Uterus (tissue), 4 donors: ENCODE data around the gene NAA30. TPM values are rescaled to one million over a fixed set of nuclear protein-coding genes. Genes with fewer than 3 reads are reported as not detected.

Source experiments
- DNase-seq, 2 donors: peaks; one replicate each; pipeline ENCODE4 v3.0.0-alpha.2; 2019 to 2020
- H3K27ac ChIP-seq, 2 donors: fragments of 200-600 bp; sonication (generic); 1 replicate in 1 of 2; 2 replicates in 1 of 2; pipeline ENCODE4 v1.5.1; 2016 to 2018
- H3K27me3 ChIP-seq, 2 donors: fragments of 200-600 bp; sonication (generic); one replicate each; pipeline ENCODE4 v1.5.1; 2018 to 2019; ENCODE audit warnings: control low read depth in 1 of 2
- H3K36me3 ChIP-seq, 2 donors: fragments of 200-600 bp; sonication (generic); one replicate each; pipeline ENCODE4 v1.5.1; 2019; ENCODE audit warnings: control low read depth in 1 of 2
- H3K4me1 ChIP-seq, 2 donors: fragments of 200-600 bp; sonication (generic); one replicate each; pipeline ENCODE4 v1.5.1; 2018 to 2019; ENCODE audit warnings: control low read depth in 1 of 2
- H3K4me3 ChIP-seq, 2 donors: fragments of 200-600 bp; sonication (generic); 1 replicate in 1 of 2; 2 replicates in 1 of 2; pipeline ENCODE4 v1.5.1; 2018 to 2019; ENCODE audit warnings: mild to moderate bottlenecking in 1 of 2
- H3K9me3 ChIP-seq, 2 donors: fragments of 200-600 bp; sonication (generic); one replicate each; pipeline ENCODE4 v1.5.1; 2019; ENCODE audit warnings: control low read depth in 1 of 2
- CTCF ChIP-seq, 4 experiments: fragments of 200-600 bp in 2 of 4; fragments of 450-650 bp in 2 of 4; sonication (generic) in 2 of 4; IDR thresholded peaks; one replicate each; pipeline ENCODE4 v1.5.1; 2016 to 2019; ENCODE audit warnings: antibody characterized with exemption in 4 of 4, mild to moderate bottlenecking in 2 of 4, moderate library complexity in 1 of 4
- POLR2A ChIP-seq, 2 donors: fragments of 450-650 bp; IDR thresholded peaks; one replicate each; pipeline ENCODE4 v1.6.1; 2016; ENCODE audit warnings: antibody characterized with exemption in 2 of 2, mild to moderate bottlenecking in 1 of 2, moderate library complexity in 1 of 2
- intact Hi-C: fragments of 100-400 bp; cut with DNase I; formaldehyde crosslinking; loops from one replicate; pipeline ENCODE4 v1.15.1; 2023; ENCODE audit warnings: low total_unique reads
- total RNA-seq, 4 donors: library from RNA; depleted of rRNA in 3 of 4; stranded (reverse); fragments of >200 nt in 3 of 4; gene quantifications; one replicate each; pipeline versions ENCODE4 v1.1.0 to v1.2.4, GENCODE V29; 2014 to 2023
- donor health status: DM: yes; HTN: yes; CAD: no.

Gene NAA30
- total RNA-seq, 4 donors from 2014 or later: 8.7 to 38.1 (median 23.1) TPM

- H3K4me1 ChIP-seq: no peaks in the 10 kb centered on the region
These were observed 11.7 kb upstream of the NAA30 start for GRCh38 chr14:57378661-57379060.

GRCh38 chr14:57380935-57381334 is 9.5 kb upstream of the NAA30 start:
- H3K36me3 ChIP-seq: no peaks in the 10 kb centered on the region
- H3K27ac ChIP-seq: no peak overlapping the region
- no peak for DNase-seq
- H3K4me3 ChIP-seq: no peak overlapping the region
- no peaks in the 10 kb centered on the region for H3K9me3 ChIP-seq
- no peaks in the 10 kb centered on the region for H3K27me3 ChIP-seq
- intact Hi-C loops: no loop called here
- TF ChIP-seq POLR2A (IDR thresholded peaks at IDR 0.05) (no peak), CTCF (IDR thresholded peaks at IDR 0.05) (no peak)
- no peaks in the 10 kb centered on the region for H3K4me1 ChIP-seq

More at GRCh38 chr14:57378661-57379060, 11.7 kb upstream of the NAA30 start:
- H3K4me3 ChIP-seq: no peak overlapping the region
- DNase-seq: no peak
- no peaks in the 10 kb centered on the region for H3K9me3 ChIP-seq
- H3K27ac ChIP-seq: no peak overlapping the region
- TF ChIP-seq POLR2A (IDR thresholded peaks at IDR 0.05) (no peak), CTCF (IDR thresholded peaks at IDR 0.05) (no peak)
- intact Hi-C loops: no loop called here
- H3K36me3 ChIP-seq: no peaks in the 10 kb centered on the region
- no peaks in the 10 kb centered on the region for H3K27me3 ChIP-seq

GRCh38 chr14:57382283-57382682 is 8.1 kb upstream of the NAA30 start:
- intact Hi-C loops: no loop called here
- Histone ChIP-seq H3K27ac (no peak overlapping the region), H3K4me1 (no peaks in the 10 kb centered on the region), H3K9me3 (no peaks in the 10 kb centered on the region), H3K4me3 (no peak overlapping the region), H3K27me3 (no peaks in the 10 kb centered on the region), H3K36me3 (no peaks in the 10 kb centered on the region)
- no peak for DNase-seq
- TF ChIP-seq POLR2A (IDR thresholded peaks at IDR 0.05) (no peak), CTCF (IDR thresholded peaks at IDR 0.05) (no peak)

GRCh38 chr14:57383125-57383745 is 7.2 kb upstream of the NAA30 start:
- no peak for DNase-seq
- H3K27ac ChIP-seq: no peak overlapping the region
- no peak for TF ChIP-seq CTCF (IDR thresholded peaks at IDR 0.05)
- TF ChIP-seq POLR2A (IDR thresholded peaks at IDR 0.05): no peak

GRCh38 chr14:57388067-57388466 is 2.3 kb upstream of the NAA30 start:
- no peak for DNase-seq
- H3K27ac ChIP-seq: no peak overlapping the region
- H3K4me1 ChIP-seq: peaks cover 0 to 2% of the 10 kb centered on the region in 2 donors
- intact Hi-C loops: no loop called here
- no peak for TF ChIP-seq CTCF (IDR thresholded peaks at IDR 0.05)
- no peaks in the 10 kb centered on the region for H3K27me3 ChIP-seq
- no peaks in the 10 kb centered on the region for H3K36me3 ChIP-seq
- no peak overlapping the region for H3K4me3 ChIP-seq
- no peaks in the 10 kb centered on the region for H3K9me3 ChIP-seq

More at GRCh38 chr14:57383125-57383745, 7.2 kb upstream of the NAA30 start:
- no peak overlapping the region for H3K4me3 ChIP-seq
- H3K36me3 ChIP-seq: no peaks in the 10 kb centered on the region
- intact Hi-C loops: no loop called here
- no peaks in the 10 kb centered on the region for H3K27me3 ChIP-seq
- H3K9me3 ChIP-seq: no peaks in the 10 kb centered on the region
- H3K4me1 ChIP-seq: no peaks in the 10 kb centered on the region
